Erythroblast (primary cell): ENCODE data around the gene STARD10.

Source experiments
- GATA1 ChIP-seq: IDR thresholded peaks from 2 replicates; pipeline ENCODE4 v1.6.1; 2011; ENCODE audit warnings: low read depth, mild to moderate bottlenecking, control low read depth, low read length, moderate library complexity
- POLR2A ChIP-seq: IDR thresholded peaks from 2 replicates; pipeline ENCODE4 v1.6.1; 2011; ENCODE audit warnings: mild to moderate bottlenecking, low read length

DNA sequence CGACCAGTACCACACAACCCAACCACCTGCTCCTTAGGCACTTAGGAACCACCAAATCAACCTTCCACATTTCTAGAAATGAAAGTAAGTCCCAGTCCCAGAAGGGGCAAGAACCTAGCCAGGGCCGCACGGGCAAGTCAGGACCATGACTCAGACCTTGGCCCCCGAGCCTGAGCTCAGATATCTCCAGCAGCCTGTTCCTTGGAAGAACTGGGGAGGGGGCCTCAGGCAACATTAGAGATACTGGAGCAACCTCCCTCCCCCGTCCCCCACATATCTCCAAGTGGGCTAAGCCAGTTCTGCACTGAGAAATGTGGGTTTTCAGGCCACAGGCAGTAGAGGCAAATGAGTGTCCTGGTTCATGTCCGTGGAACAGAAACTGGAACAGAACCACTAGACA is 49.4 kb downstream of the STARD10 start:
- TF ChIP-seq POLR2A = no peak
- TF ChIP-seq GATA1 = no peak
